Activated CD4-positive, alpha-beta T cell treated with anti-CD3 and anti-CD28 coated beads, Interleukin-2, amount 10 ng/mL, durations not matched to agents 24 days and 14 days (primary cell): ENCODE measurements around the gene DOK4. TPM values are rescaled to one million over a fixed set of nuclear protein-coding genes. Genes with fewer than 3 reads are reported as not detected.

Experiments
- DNase-seq: peaks from one replicate; pipeline ENCODE4 v3.0.0; 2022
- H3K27ac Mint-ChIP-seq: one replicate; pipeline ENCODE4 v1.8.0; 2022; ENCODE audit warnings: mild to moderate bottlenecking, mixed read lengths
- H3K27me3 Mint-ChIP-seq: one replicate; pipeline ENCODE4 v1.8.0; 2022; ENCODE audit warnings: mixed read lengths
- H3K36me3 Mint-ChIP-seq: one replicate; pipeline ENCODE4 v1.8.0; 2022; ENCODE audit warnings: low read depth, mild to moderate bottlenecking, mixed read lengths
- H3K4me1 Mint-ChIP-seq: one replicate; pipeline ENCODE4 v1.8.0; 2021; ENCODE audit warnings: mixed read lengths
- H3K4me3 Mint-ChIP-seq: one replicate; pipeline ENCODE4 v1.8.0; 2022; ENCODE audit warnings: mild to moderate bottlenecking, moderate library complexity, mixed read lengths
- H3K9me3 Mint-ChIP-seq: one replicate; pipeline ENCODE4 v1.8.0; 2021; ENCODE audit warnings: mixed read lengths
- intact Hi-C: fragments of 100-400 bp; cut with micrococcal nuclease; formaldehyde crosslinking; loops from one replicate; pipeline ENCODE4 v1.15.1; 2023
- total RNA-seq: library from RNA; stranded (reverse); gene quantifications from 2 replicates; pipeline ENCODE4 v1.2.3, GENCODE V29; 2022

DOK4 gene
- total RNA-seq, 1 donor from 2014 or later, result 4.3 TPM

DNA sequence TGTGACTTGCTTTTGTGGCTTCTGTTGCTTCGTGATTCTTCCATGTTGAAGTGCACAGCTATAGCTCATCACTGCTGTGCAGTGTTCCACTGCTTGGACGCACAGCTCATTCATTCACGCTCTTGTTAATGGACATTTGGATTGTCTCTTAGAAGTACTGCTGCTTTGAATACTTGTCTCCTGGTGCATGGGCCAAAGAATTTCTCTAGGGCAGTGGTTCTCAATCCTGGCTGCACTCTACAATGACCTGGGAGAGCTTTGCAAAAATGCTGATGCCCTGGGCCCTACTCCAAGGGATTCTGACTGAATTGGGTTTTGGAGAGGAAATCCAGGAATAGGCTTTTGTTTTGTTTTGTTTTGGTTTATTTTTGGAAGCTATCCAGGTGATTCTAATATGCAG is 61.7 kb downstream of the DOK4 start:
- peaks cover 18% of the 10 kb centered on the region for H3K36me3 Mint-ChIP-seq
- no peaks in the 10 kb centered on the region for H3K9me3 Mint-ChIP-seq
- peaks cover 2% of the 10 kb centered on the region for H3K27me3 Mint-ChIP-seq
- DNase-seq, result no peak
- H3K27ac Mint-ChIP-seq, result no peak overlapping the region
- intact Hi-C loops, result no loop called here
- H3K4me1 Mint-ChIP-seq, result no peaks in the 10 kb centered on the region
- H3K4me3 Mint-ChIP-seq, result no peak overlapping the region

- intact Hi-C loops, result no loop called here
- Mint-ChIP-seq H3K9me3 (no peaks in the 10 kb centered on the region), H3K27me3 (peaks cover 2% of the 10 kb centered on the region), H3K4me1 (peaks cover 5% of the 10 kb centered on the region), H3K4me3 (no peak overlapping the region), H3K36me3 (peaks cover 8% of the 10 kb centered on the region), H3K27ac (no peak overlapping the region)
- no peak for DNase-seq
Observed at GRCh38 chr16:57423152-57423551, 63.1 kb downstream of the DOK4 start.

GRCh38 chr16:57422026-57422944 is 64.0 kb downstream of the DOK4 start:
- DNase-seq, result no peak
- Mint-ChIP-seq H3K4me3 (no peak overlapping the region), H3K9me3 (no peaks in the 10 kb centered on the region), H3K27me3 (peaks cover 2% of the 10 kb centered on the region), H3K27ac (no peak overlapping the region), H3K4me1 (peaks cover 8% of the 10 kb centered on the region), H3K36me3 (peaks cover under 1% of the 10 kb centered on the region)
- intact Hi-C loops, result no loop called here

Other genes with a start within 250 kb of the DOK4 start
- 24.9 and 26.7 TPM in 2 replicates for gene ARL2BP, start 241.2 kb downstream of the DOK4 start, total RNA-seq
- not detected in 2 replicates for gene PLLP, start 201.8 kb downstream of the DOK4 start, total RNA-seq
- gene CCL22, start 127.7 kb downstream of the DOK4 start, total RNA-seq, result 14.1 and 14.6 TPM in 2 replicates
- gene CX3CL1, start 114.0 kb downstream of the DOK4 start, total RNA-seq, result not detected in 2 replicates
- 0.66 TPM in 1 of 2 replicates, not detected in the other for gene CCL17, start 81.7 kb downstream of the DOK4 start, total RNA-seq
- 85.4 TPM in 2 replicates for gene CIAPIN1, start 39.1 kb downstream of the DOK4 start, total RNA-seq
- gene COQ9, start 39.0 kb downstream of the DOK4 start, total RNA-seq, result 55.2 and 56.7 TPM in 2 replicates
- gene POLR2C, start 23.8 kb downstream of the DOK4 start, total RNA-seq, result 88.5 and 90.7 TPM in 2 replicates
- 6.0 and 6.7 TPM in 2 replicates for gene CCDC102A, start 50.1 kb upstream of the DOK4 start, total RNA-seq
- gene ADGRG5, start 56.1 kb upstream of the DOK4 start, total RNA-seq, result 5.4 and 6.1 TPM in 2 replicates
- 3.8 and 4.8 TPM in 2 replicates for gene ADGRG1, start 142.1 kb upstream of the DOK4 start, total RNA-seq
- not detected in 2 replicates for gene ADGRG3, start 181.8 kb upstream of the DOK4 start, total RNA-seq
- gene DRC7, start 208.3 kb upstream of the DOK4 start, total RNA-seq, result 0.09 TPM in 1 of 2 replicates, not detected in the other
- 45.0 and 49.8 TPM in 2 replicates for gene KATNB1, start 249.3 kb upstream of the DOK4 start, total RNA-seq